SU-DHL-6 (cell line): ENCODE measurements around the gene CAMSAP1.

Source experiments
- H2AFZ ChIP-seq: fragments of 200-600 bp; sonication (generic); 2 replicates; pipeline ENCODE4 v1.6.1; 2014; ENCODE audit warnings: low read depth, mild to moderate bottlenecking, moderate library complexity, mixed read lengths, antibody characterized with exemption, low read length; ENCODE audit not compliant: severe bottlenecking
- H3F3A ChIP-seq: fragments of 200-600 bp; shearing (Covaris generic); 2 replicates; pipeline ENCODE4 v1.6.0; 2016; ENCODE audit warnings: antibody characterized with exemption, mild to moderate bottlenecking; ENCODE audit not compliant: insufficient read depth
- H3K27ac ChIP-seq: fragments of 200-600 bp; sonication (generic); 2 replicates; pipeline ENCODE4 v1.5.1; 2016; ENCODE audit warnings: low read depth, mild to moderate bottlenecking, low read length, moderate library complexity, mixed read lengths
- H3K27me3 ChIP-seq: fragments of 200-600 bp; sonication (generic), shearing (Covaris generic); 2 replicates; pipeline ENCODE4 v1.6.0; 2014; ENCODE audit warnings: mild to moderate bottlenecking, low read length
- H3K36me3 ChIP-seq: fragments of 200-600 bp; sonication (generic); 2 replicates; pipeline ENCODE4 v1.6.1; 2014; ENCODE audit warnings: mild to moderate bottlenecking, low read length, mixed read lengths
- H3K4me2 ChIP-seq: fragments of 300-600, 200-600 bp; shearing (Covaris generic), sonication (generic); 2 replicates; pipeline ENCODE4 v1.6.0; 2014; ENCODE audit warnings: low read length, low read depth, mild to moderate bottlenecking; ENCODE audit not compliant: poor library complexity, severe bottlenecking
- H3K4me3 ChIP-seq: fragments of 200-600 bp; sonication (generic); 2 replicates; pipeline ENCODE4 v1.5.1; 2014; ENCODE audit warnings: antibody characterized with exemption, low read length, mild to moderate bottlenecking, mixed read lengths; ENCODE audit not compliant: insufficient read depth, poor library complexity, severe bottlenecking
- H3K79me2 ChIP-seq: fragments of 200-600 bp; sonication (generic); 2 replicates; pipeline ENCODE4 v1.6.1; 2014; ENCODE audit warnings: mild to moderate bottlenecking, low read length, moderate library complexity; ENCODE audit not compliant: insufficient read depth
- H3K9ac ChIP-seq: fragments of 200-600 bp; sonication (generic); 2 replicates; pipeline ENCODE4 v1.7.0; 2014; ENCODE audit warnings: mild to moderate bottlenecking, low read length
- H3K9me2 ChIP-seq: fragments of 200-600 bp; sonication (generic); replicated peaks from 2 replicates; pipeline ENCODE4 v1.6.1; 2014; ENCODE audit warnings: low read length; ENCODE audit not compliant: insufficient read depth
- H3K9me3 ChIP-seq: fragments of 200-600 bp; sonication (generic); 2 replicates; pipeline ENCODE4 v1.6.1; 2014; ENCODE audit warnings: low read length, mixed read lengths; ENCODE audit not compliant: insufficient read depth
- H4K20me1 ChIP-seq: fragments of 200-600 bp; sonication (generic); 2 replicates; pipeline ENCODE4 v1.6.1; 2014; ENCODE audit warnings: low read depth, mild to moderate bottlenecking, antibody characterized with exemption, low read length, moderate library complexity, mixed read lengths
- CTCF ChIP-seq: fragments of 200-600 bp; sonication (generic); IDR thresholded peaks from one replicate; pipeline ENCODE4 v1.5.1; 2017; ENCODE audit warnings: antibody characterized with exemption, mild to moderate bottlenecking, low read length, moderate library complexity; ENCODE audit not compliant: insufficient read depth, poor library complexity, severe bottlenecking
- EZH2phosphoT487 ChIP-seq: fragments of 200-600 bp; sonication (generic), shearing (Covaris generic); conservative IDR thresholded peaks from 2 replicates; pipeline ENCODE4 v1.6.1; 2018; ENCODE audit warnings: mild to moderate bottlenecking, antibody characterized with exemption, low read length, moderate library complexity, mixed read lengths

CAMSAP1 gene

GRCh38 chr9:135907006-135907430 is 328 bp downstream of the CAMSAP1 start:
- Histone ChIP-seq H3K27ac (no peak overlapping the region), H3K36me3 (no peaks in the 10 kb centered on the region), H3K9me3 (no peaks in the 10 kb centered on the region), H3K9ac (peak overlapping the region; percentile 72), H3K4me3 (peak overlapping the region; percentile 60), H4K20me1 (peaks cover 9% of the 10 kb centered on the region; the same call in 1 of the 2 replicates), H2AFZ (no peak overlapping the region), H3K79me2 (peaks cover 66% of the 10 kb centered on the region), H3K4me2 (peak overlapping the region; percentile 93), H3K27me3 (no peaks in the 10 kb centered on the region), H3F3A (peaks cover 6% of the 10 kb centered on the region), H3K9me2 (no peaks in the 10 kb centered on the region)
- no peak for TF ChIP-seq EZH2phosphoT487
- TF ChIP-seq CTCF: no peak

GRCh38 chr9:135906291-135907005 is 898 bp downstream of the CAMSAP1 start:
- Histone ChIP-seq H3K36me3 (no peaks in the 10 kb centered on the region), H3K9me3 (no peaks in the 10 kb centered on the region), H4K20me1 (peaks cover 9% of the 10 kb centered on the region; the same call in 1 of the 2 replicates), H3K4me2 (peak overlapping the region; percentile 93), H3K9ac (peak overlapping the region; percentile 72), H3K9me2 (no peaks in the 10 kb centered on the region), H3K27ac (0 out of 2 replicates have a peak overlapping the region, but pooled peaks have one; percentile 17), H3K79me2 (peaks cover 70% of the 10 kb centered on the region), H3K27me3 (no peaks in the 10 kb centered on the region), H3F3A (peaks cover 6% of the 10 kb centered on the region), H3K4me3 (peak overlapping the region; percentile 60), H2AFZ (no peak overlapping the region)
- TF ChIP-seq EZH2phosphoT487: no peak
- no peak for TF ChIP-seq CTCF

- Histone ChIP-seq H3K27ac (0 out of 2 replicates have a peak overlapping the region, but pooled peaks have one; percentile 17), H3K79me2 (peaks cover 76% of the 10 kb centered on the region), H3K9me2 (no peaks in the 10 kb centered on the region), H3K36me3 (no peaks in the 10 kb centered on the region), H3K9ac (peak overlapping the region; percentile 72), H3K4me3 (peak overlapping the region; percentile 60), H3K27me3 (no peaks in the 10 kb centered on the region), H3K9me3 (no peaks in the 10 kb centered on the region), H2AFZ (no peak overlapping the region), H4K20me1 (peaks cover 9% of the 10 kb centered on the region; the same call in 1 of the 2 replicates), H3K4me2 (peak overlapping the region; percentile 93), H3F3A (peaks cover 6% of the 10 kb centered on the region)
- TF ChIP-seq CTCF (no peak), EZH2phosphoT487 (no peak)
Observed at GRCh38 chr9:135905380-135906258, 1.7 kb downstream of the CAMSAP1 start.
